ENCODE results near the gene HOMER2. TPM values are rescaled to one million over a fixed set of nuclear protein-coding genes. Genes with fewer than 3 reads are reported as not detected.

Gene HOMER2
- total and polyA plus RNA-seq, 2 experiments from 2014 or later, result 10.8 to 23.9 TPM

- no peaks in the 10 kb centered on the region for H4K20me1 ChIP-seq (replicated peaks; ENCODE audit: insufficient read depth)
- Mint-ChIP-seq H3K27ac (no peak overlapping the region), H3K27me3 (ENCODE audit: insufficient read depth, low read depth, poor library complexity) (peaks cover 1% of the 10 kb centered on the region), H3K36me3 (ENCODE audit: low read depth) (no peaks in the 10 kb centered on the region; the same call in 2 of the 3 replicates), H3K9me3 (no peaks in the 10 kb centered on the region), H3K4me3 (no peak overlapping the region), H3K4me1 (peaks cover 5% of the 10 kb centered on the region)
- no peak for TF ChIP-seq NANOG (IDR thresholded peaks at IDR 0.05; ENCODE audit: borderline replicate concordance)
- no peak for TF ChIP-seq EZH2 (IDR thresholded peaks at IDR 0.05; ENCODE audit: low read depth, unreplicated experiment)
- no peak for TF ChIP-seq JUNB (IDR thresholded peaks at IDR 0.05; ENCODE audit: unreplicated experiment)
- no peak for TF ChIP-seq STAT1 (IDR thresholded peaks at IDR 0.05; ENCODE audit: unreplicated experiment)
- no peak for TF ChIP-seq ZNF462 (CRISPR knock-in tag; IDR thresholded peaks at IDR 0.05)
- TF ChIP-seq CTCF (conservative IDR thresholded peaks at IDR 0.05; ENCODE audit: low read depth in 2 of 2), result no peak
- TF ChIP-seq EZH2phosphoT487 (IDR thresholded peaks at IDR 0.05; ENCODE audit: unreplicated experiment), result no peak
- TF ChIP-seq REST (IDR thresholded peaks at IDR 0.05; ENCODE audit: unreplicated experiment), result no peak
- no peak for TF ChIP-seq ZNF331 (CRISPR knock-in tag; IDR thresholded peaks at IDR 0.05; ENCODE audit: low read depth)
- no peak for TF ChIP-seq POLR2AphosphoS5 (IDR thresholded peaks at IDR 0.05; ENCODE audit: low read depth)
- no peak for TF ChIP-seq ETS1 (IDR thresholded peaks at IDR 0.05)
- no peak for TF ChIP-seq CREB1 (CRISPR knock-in tag; IDR thresholded peaks at IDR 0.05; ENCODE audit: low read depth)
- no peak for TF ChIP-seq ZNF114 (CRISPR knock-in tag; IDR thresholded peaks at IDR 0.05)
- H3K27me3 ChIP-seq (ENCODE audit: insufficient read depth), result no peaks in the 10 kb centered on the region
- no peak overlapping the region for H3K4me2 ChIP-seq
- H3F3A ChIP-seq (replicated peaks; ENCODE audit: low read depth), result no peaks in the 10 kb centered on the region
- no peaks in the 10 kb centered on the region for H3K4me1 ChIP-seq (ENCODE audit: insufficient read depth)
- H3K79me2 ChIP-seq (replicated peaks; ENCODE audit: insufficient read depth), result no peaks in the 10 kb centered on the region
- no peak for DNase-seq (ENCODE audit: low spot score)
- no peak overlapping the region for H2AFZ ChIP-seq
- no peak overlapping the region for H3K27ac ChIP-seq (ENCODE audit: low read depth)
- ATAC-seq, result no peak
- H3K9me2 ChIP-seq (ENCODE audit: insufficient read depth), result no peaks in the 10 kb centered on the region
- H3K4me3 ChIP-seq, result no peak overlapping the region
- H3K36me3 ChIP-seq (ENCODE audit: insufficient read depth), result no peaks in the 10 kb centered on the region
These were observed 74.2 kb downstream of the HOMER2 start for GRCh38 chr15:82878325-82878724.

All from GM23338 (cell line).